ENCODE measurements around the gene ABHD16A.
"Not testable (repeated sequence)": the region's sequence is repeated elsewhere in the genome, so short reads cannot be mapped to it uniquely, and the experiment has no call there.

The ABHD16A gene

GRCh38 chr6:31710523-31711219 is 7.5 kb upstream of the ABHD16A start:
- ATAC-seq = no peak
- TF ChIP-seq, protein P1, sequence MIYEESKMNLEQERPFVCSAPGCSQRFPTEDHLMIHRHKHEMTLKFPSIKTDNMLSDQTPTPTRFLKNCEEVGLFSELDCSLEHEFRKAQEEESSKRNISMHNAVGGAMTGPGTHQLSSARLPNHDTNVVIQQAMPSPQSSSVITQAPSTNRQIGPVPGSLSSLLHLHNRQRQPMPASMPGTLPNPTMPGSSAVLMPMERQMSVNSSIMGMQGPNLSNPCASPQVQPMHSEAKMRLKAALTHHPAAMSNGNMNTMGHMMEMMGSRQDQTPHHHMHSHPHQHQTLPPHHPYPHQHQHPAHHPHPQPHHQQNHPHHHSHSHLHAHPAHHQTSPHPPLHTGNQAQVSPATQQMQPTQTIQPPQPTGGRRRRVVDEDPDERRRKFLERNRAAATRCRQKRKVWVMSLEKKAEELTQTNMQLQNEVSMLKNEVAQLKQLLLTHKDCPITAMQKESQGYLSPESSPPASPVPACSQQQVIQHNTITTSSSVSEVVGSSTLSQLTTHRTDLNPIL (CRISPR knock-in tag; IDR thresholded peaks at IDR 0.05; ENCODE audit: low read depth) = no peak
- TF ChIP-seq PPARA (CRISPR knock-in tag; IDR thresholded peaks at IDR 0.05; ENCODE audit: borderline replicate concordance) (no peak), GLIS3 (CRISPR knock-in tag; IDR thresholded peaks at IDR 0.05) (no peak), TCF4 (CRISPR knock-in tag; IDR thresholded peaks at IDR 0.05; ENCODE audit: borderline replicate concordance) (no peak), SNAI2 (CRISPR knock-in tag; IDR thresholded peaks at IDR 0.05) (no peak), CSRNP3 (CRISPR knock-in tag; IDR thresholded peaks at IDR 0.05) (no peak), ZFP30 (CRISPR knock-in tag; IDR thresholded peaks at IDR 0.05) (no peak), ISL1 (CRISPR knock-in tag; IDR thresholded peaks at IDR 0.05) (no peak), PATZ1 (CRISPR knock-in tag; IDR thresholded peaks at IDR 0.05; ENCODE audit: borderline replicate concordance) (no peak), ARNTL (CRISPR knock-in tag; IDR thresholded peaks at IDR 0.05; ENCODE audit: borderline replicate concordance, low read depth) (no peak), BACH2 (CRISPR knock-in tag; IDR thresholded peaks at IDR 0.05; ENCODE audit: borderline replicate concordance) (no peak), TOX (CRISPR knock-in tag; IDR thresholded peaks at IDR 0.05; ENCODE audit: borderline replicate concordance) (no peak), CSDC2 (CRISPR knock-in tag; IDR thresholded peaks at IDR 0.05) (no peak), ZNF565 (CRISPR knock-in tag; conservative IDR thresholded peaks at IDR 0.05; ENCODE audit: low read depth) (no peak), RARB (CRISPR knock-in tag; IDR thresholded peaks at IDR 0.05) (no peak), ZFP3 (CRISPR knock-in tag; IDR thresholded peaks at IDR 0.05) (no peak), ESRRG (CRISPR knock-in tag; IDR thresholded peaks at IDR 0.05) (no peak), ZC3H10 (CRISPR knock-in tag; IDR thresholded peaks at IDR 0.05) (no peak), ZNF8 (CRISPR knock-in tag; IDR thresholded peaks at IDR 0.05) (no peak)
- TF ChIP-seq, protein P2, sequence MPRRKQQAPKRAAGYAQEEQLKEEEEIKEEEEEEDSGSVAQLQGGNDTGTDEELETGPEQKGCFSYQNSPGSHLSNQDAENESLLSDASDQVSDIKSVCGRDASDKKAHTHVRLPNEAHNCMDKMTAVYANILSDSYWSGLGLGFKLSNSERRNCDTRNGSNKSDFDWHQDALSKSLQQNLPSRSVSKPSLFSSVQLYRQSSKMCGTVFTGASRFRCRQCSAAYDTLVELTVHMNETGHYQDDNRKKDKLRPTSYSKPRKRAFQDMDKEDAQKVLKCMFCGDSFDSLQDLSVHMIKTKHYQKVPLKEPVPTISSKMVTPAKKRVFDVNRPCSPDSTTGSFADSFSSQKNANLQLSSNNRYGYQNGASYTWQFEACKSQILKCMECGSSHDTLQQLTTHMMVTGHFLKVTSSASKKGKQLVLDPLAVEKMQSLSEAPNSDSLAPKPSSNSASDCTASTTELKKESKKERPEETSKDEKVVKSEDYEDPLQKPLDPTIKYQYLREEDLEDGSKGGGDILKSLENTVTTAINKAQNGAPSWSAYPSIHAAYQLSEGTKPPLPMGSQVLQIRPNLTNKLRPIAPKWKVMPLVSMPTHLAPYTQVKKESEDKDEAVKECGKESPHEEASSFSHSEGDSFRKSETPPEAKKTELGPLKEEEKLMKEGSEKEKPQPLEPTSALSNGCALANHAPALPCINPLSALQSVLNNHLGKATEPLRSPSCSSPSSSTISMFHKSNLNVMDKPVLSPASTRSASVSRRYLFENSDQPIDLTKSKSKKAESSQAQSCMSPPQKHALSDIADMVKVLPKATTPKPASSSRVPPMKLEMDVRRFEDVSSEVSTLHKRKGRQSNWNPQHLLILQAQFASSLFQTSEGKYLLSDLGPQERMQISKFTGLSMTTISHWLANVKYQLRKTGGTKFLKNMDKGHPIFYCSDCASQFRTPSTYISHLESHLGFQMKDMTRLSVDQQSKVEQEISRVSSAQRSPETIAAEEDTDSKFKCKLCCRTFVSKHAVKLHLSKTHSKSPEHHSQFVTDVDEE (CRISPR knock-in tag; IDR thresholded peaks at IDR 0.05) = no peak

DNA sequence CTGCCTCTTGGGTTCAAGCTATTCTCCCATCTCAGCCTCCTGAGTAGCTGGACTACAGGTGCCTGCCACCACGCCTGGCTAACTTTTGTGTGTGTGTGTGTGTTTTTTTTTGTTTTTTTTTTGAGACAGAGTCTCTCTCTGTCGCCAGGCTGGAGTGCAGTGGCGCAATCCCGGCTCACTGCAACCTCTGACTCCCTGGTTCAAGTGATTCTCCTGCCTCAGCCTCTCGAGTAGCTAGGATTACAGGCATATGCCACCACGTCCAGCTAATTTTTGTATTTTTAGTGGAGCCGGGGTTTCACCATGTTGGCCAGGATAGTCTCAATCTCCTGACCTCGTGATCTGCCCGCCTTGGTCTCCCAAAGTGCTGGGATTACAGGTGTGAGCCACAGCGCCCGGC is 6.0 kb upstream of the ABHD16A start:
- ATAC-seq = not testable (repeated sequence)

DNA sequence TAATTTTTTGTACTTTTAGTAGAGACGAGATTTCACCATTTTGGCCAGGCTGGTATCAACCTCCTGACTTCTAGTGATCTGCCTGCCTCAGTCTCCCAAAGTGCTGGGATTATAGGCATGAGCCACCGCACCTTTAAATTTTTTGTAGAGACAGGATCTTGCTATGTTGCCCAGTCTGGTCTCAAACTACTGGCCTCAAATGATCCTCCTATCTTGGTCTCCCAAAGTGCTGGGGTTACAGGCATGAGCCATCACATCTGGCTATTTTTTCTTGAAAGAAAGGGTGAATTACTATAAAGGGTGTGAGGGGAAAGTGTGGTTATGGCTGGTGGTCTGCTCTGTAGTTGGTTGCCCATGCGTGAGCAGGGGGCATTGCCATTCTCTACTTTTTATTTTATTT is 5.1 kb upstream of the ABHD16A start:
- TF ChIP-seq, protein P2 (CRISPR knock-in tag; IDR thresholded peaks at IDR 0.05) = no peak
- TF ChIP-seq CSDC2 (CRISPR knock-in tag; IDR thresholded peaks at IDR 0.05) (no peak), PPARA (CRISPR knock-in tag; IDR thresholded peaks at IDR 0.05; ENCODE audit: borderline replicate concordance) (no peak), ZC3H10 (CRISPR knock-in tag; IDR thresholded peaks at IDR 0.05) (no peak), SNAI2 (CRISPR knock-in tag; IDR thresholded peaks at IDR 0.05) (no peak), ZNF8 (CRISPR knock-in tag; IDR thresholded peaks at IDR 0.05) (no peak), ESRRG (CRISPR knock-in tag; IDR thresholded peaks at IDR 0.05) (no peak), ISL1 (CRISPR knock-in tag; IDR thresholded peaks at IDR 0.05) (no peak), CSRNP3 (CRISPR knock-in tag; IDR thresholded peaks at IDR 0.05) (no peak)
- TF ChIP-seq, protein P1 (CRISPR knock-in tag; IDR thresholded peaks at IDR 0.05; ENCODE audit: low read depth) = no peak
- ATAC-seq = no peak
